Vagina (tissue), 2 donors: ENCODE results near the gene DPH3.

Source experiments
- POLR2A ChIP-seq, 2 donors: fragments of 450-650 bp; IDR thresholded peaks; one replicate each; pipeline ENCODE4 v1.6.1; 2017; ENCODE audit warnings: antibody characterized with exemption in 2 of 2, mild to moderate bottlenecking in 2 of 2, moderate library complexity in 2 of 2
- TF ChIP-seq, protein P1 (sequence below), 3 experiments: fragments of 450-650 bp in 2 of 3; fragments of 200-600 bp in 1 of 3; sonication (generic) in 1 of 3; IDR thresholded peaks; one replicate each; pipeline ENCODE4 v1.5.1; 2017 to 2019; ENCODE audit warnings: antibody characterized with exemption in 3 of 3, mild to moderate bottlenecking in 2 of 3, moderate library complexity in 2 of 3

DNA sequence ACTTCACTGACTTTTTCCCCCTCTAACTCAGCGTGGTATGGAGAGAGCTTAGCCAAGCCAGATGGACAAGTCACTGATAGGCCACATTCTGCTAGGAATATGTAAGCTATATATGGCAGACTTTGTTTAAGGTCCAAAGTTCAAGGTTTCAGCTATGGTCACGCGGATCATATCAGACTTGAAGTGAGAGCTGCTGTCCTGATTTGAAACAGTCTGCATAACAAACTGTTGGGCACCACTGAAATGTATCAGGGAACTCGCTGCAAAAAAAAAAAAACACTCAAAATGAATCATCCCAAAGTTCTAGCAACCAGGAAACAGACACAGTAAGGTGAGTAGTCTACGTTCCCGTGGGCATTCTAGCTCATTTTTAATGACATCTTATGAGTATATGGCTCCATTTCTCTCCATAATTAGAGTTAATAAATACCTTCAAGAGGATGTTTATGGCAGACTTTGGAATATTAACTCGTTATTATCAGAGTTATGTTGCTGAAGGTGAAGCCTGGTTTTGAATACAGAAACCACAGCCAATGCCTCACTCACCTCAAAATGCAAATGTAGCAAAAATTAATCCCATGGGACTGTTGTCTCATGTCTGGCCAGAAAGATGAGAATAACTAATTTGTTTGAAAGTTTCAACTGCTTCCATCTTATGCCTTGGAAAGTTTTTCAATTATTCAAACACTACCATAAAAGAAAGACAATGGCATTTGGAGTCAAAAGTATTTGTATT, 12.3 kb downstream of the DPH3 start:
- TF ChIP-seq, protein P1, sequence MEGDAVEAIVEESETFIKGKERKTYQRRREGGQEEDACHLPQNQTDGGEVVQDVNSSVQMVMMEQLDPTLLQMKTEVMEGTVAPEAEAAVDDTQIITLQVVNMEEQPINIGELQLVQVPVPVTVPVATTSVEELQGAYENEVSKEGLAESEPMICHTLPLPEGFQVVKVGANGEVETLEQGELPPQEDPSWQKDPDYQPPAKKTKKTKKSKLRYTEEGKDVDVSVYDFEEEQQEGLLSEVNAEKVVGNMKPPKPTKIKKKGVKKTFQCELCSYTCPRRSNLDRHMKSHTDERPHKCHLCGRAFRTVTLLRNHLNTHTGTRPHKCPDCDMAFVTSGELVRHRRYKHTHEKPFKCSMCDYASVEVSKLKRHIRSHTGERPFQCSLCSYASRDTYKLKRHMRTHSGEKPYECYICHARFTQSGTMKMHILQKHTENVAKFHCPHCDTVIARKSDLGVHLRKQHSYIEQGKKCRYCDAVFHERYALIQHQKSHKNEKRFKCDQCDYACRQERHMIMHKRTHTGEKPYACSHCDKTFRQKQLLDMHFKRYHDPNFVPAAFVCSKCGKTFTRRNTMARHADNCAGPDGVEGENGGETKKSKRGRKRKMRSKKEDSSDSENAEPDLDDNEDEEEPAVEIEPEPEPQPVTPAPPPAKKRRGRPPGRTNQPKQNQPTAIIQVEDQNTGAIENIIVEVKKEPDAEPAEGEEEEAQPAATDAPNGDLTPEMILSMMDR (IDR thresholded peaks at IDR 0.05), result no peak
- TF ChIP-seq POLR2A (IDR thresholded peaks at IDR 0.05), result no peak
